T-cell (primary cell): ENCODE results near the gene SMC5. TPM values are rescaled to one million over a fixed set of nuclear protein-coding genes. Genes with fewer than 3 reads are reported as not detected.

ENCODE experiments used
- ATAC-seq, 4 experiments: fragments of 200-7000 bp in 3 of 4; fragments of 150-1000 bp in 1 of 4; cut with Tn5 transposase; replicated peaks in 1 of 4; 1 replicate in 3 of 4; 2 replicates in 1 of 4; pipeline ENCODE4 v1.10.0; 2021; ENCODE audit warnings: moderate library complexity in 3 of 4, mild to moderate bottlenecking in 2 of 4, moderate number of reproducible peaks in 1 of 4
- CTCF ChIA-PET, 2 donors: fragments of 300-600 bp; sonication (Branson Sonifier 250); formaldehyde crosslinking; loops; one replicate each; lab custom pipeline; 2022; ENCODE audit warnings: antibody characterized with exemption in 2 of 2; lab: Charles Lee
- POLR2A ChIA-PET, 2 donors: fragments of 300-600 bp; sonication (Branson Sonifier 250); formaldehyde crosslinking; loops; one replicate each; lab custom pipeline; 2022; ENCODE audit warnings: antibody characterized with exemption in 2 of 2; lab: Charles Lee
- DNase-seq, 35 experiments: peaks; one replicate each; pipeline versions ENCODE4 v3.0.0 to v3.0.0-alpha.2; 2013 to 2023
- H3K27ac ChIP-seq: one replicate; pipeline ENCODE4 v1.5.1; 2013; ENCODE audit warnings: low read length
- H3K27me3 ChIP-seq, 2 experiments: replicated peaks in 1 of 2; 1 replicate in 1 of 2; 2 replicates in 1 of 2; pipeline versions ENCODE4 v1.6.1 to v1.7.0; 2013; ENCODE audit warnings: low read length in 1 of 2, mixed read lengths in 1 of 2; ENCODE audit not compliant: control insufficient read depth in 2 of 2, insufficient read depth in 2 of 2; ENCODE audit errors: extremely low read depth in 1 of 2
- H3K36me3 ChIP-seq, 2 donors: 1 replicate in 1 of 2; 2 replicates in 1 of 2; pipeline versions ENCODE4 v1.6.1 to v1.7.0; 2013; ENCODE audit warnings: low read length in 1 of 2; ENCODE audit not compliant: control insufficient read depth in 2 of 2, insufficient read depth in 1 of 2; ENCODE audit errors: extremely low read depth in 1 of 2
- H3K4me1 ChIP-seq, 2 experiments: 1 replicate in 1 of 2; 2 replicates in 1 of 2; pipeline versions ENCODE4 v1.6.1 to v1.7.0; 2013; ENCODE audit warnings: low read length in 2 of 2, mixed read lengths in 1 of 2; ENCODE audit not compliant: insufficient read depth in 2 of 2, control insufficient read depth in 1 of 2; ENCODE audit errors: extremely low read depth in 1 of 2
- H3K4me3 ChIP-seq, 2 donors: 1 replicate in 1 of 2; 2 replicates in 1 of 2; pipeline versions ENCODE4 v1.5.1 to v1.7.0; 2013; ENCODE audit warnings: mild to moderate bottlenecking in 2 of 2, low read length in 1 of 2, moderate library complexity in 1 of 2; ENCODE audit not compliant: control insufficient read depth in 1 of 2; ENCODE audit errors: extremely low read depth in 1 of 2
- H3K9me3 ChIP-seq: 2 replicates; pipeline ENCODE4 v1.7.0; 2013
- H3K27ac Mint-ChIP-seq, 2 donors: one replicate each; pipeline ENCODE4 v1.8.0; 2020 to 2021; ENCODE audit warnings: mild to moderate bottlenecking in 2 of 2, mixed read lengths in 2 of 2
- H3K27me3 Mint-ChIP-seq, 2 donors: one replicate each; pipeline ENCODE4 v1.8.0; 2021 to 2022; ENCODE audit warnings: mixed read lengths in 2 of 2
- H3K36me3 Mint-ChIP-seq: one replicate; pipeline ENCODE4 v1.8.0; 2021; ENCODE audit warnings: mixed read lengths
- H3K4me1 Mint-ChIP-seq, 3 donors: one replicate each; pipeline ENCODE4 v1.8.0; 2020 to 2022; ENCODE audit warnings: mixed read lengths in 3 of 3, mild to moderate bottlenecking in 1 of 3
- H3K4me3 Mint-ChIP-seq, 3 donors: one replicate each; pipeline ENCODE4 v1.8.0; 2020 to 2022; ENCODE audit warnings: mild to moderate bottlenecking in 3 of 3, mixed read lengths in 3 of 3, moderate library complexity in 3 of 3
- H3K9me3 Mint-ChIP-seq, 3 donors: one replicate each; pipeline ENCODE4 v1.8.0; 2020 to 2022; ENCODE audit warnings: mixed read lengths in 3 of 3
- WGBS: methylation state at CpG from one replicate; pipeline ENCODE4 v1.1.5; 2013; ENCODE audit warnings: missing lambda C conversion rate; ENCODE audit not compliant: insufficient coverage; 5-methylcytosine and 5-hydroxymethylcytosine counted together
- total RNA-seq, 35 experiments: library from RNA in 6 of 35; stranded (reverse) in 6 of 35; fragments of 120-200 nt in 1 of 35; gene quantifications; one replicate each; pipeline versions ENCODE4 v1.2.1 to v1.2.4 and lab custom pipeline; 2013 to 2026

Gene SMC5
- total RNA-seq, 5 donors from 2014 or later (not counting 1 experiment from before 2014, with no cell fraction given), result 31.6 to 35.5 (median 34.5) TPM

DNA sequence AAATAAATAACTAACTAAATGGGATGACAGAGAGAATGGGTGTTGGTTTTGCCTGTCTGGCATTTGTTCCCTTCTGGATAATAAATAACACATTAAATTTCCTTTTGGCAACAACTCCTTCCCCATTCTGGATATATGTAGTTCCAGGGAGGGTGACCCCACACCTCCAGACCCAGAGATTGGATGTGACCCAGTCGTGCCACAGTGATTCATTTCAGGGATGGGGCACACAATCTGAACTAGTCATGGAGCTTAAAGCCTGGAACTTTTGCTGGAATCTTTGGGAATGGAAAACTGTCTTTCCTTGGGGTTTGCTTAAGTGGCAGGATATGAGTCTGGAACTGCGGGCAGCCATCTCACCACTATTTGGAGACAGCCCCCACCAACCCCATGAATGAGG lies 144.4 kb downstream of the SMC5 start:
- no peak overlapping the region for H3K27ac ChIP-seq
- ChIA-PET POLR2A (interaction anchor here in 1 of 2 donors (1.1 kb wide), 1 partner anchor 16 kb away, joined by 6 read pairs; no protein-coding TSS in a partner anchor), CTCF (no interaction called here)
- H3K4me1 ChIP-seq, result peaks cover under 1 to 67% of the 10 kb centered on the region in 2 experiments
- H3K4me3 Mint-ChIP-seq, result no peak overlapping the region
- H3K27me3 ChIP-seq, result no peaks in the 10 kb centered on the region
- DNase-seq, result no peak
- H3K9me3 ChIP-seq, result no peaks in the 10 kb centered on the region
- no peak for ATAC-seq
- H3K4me3 ChIP-seq, result no peak overlapping the region
- H3K36me3 Mint-ChIP-seq, result peaks cover 3% of the 10 kb centered on the region
- H3K9me3 Mint-ChIP-seq, result no peaks in the 10 kb centered on the region
- peaks cover 85 to 89% (median 88%) of the 10 kb centered on the region in 3 donors for H3K4me1 Mint-ChIP-seq
- H3K27ac Mint-ChIP-seq, result peak overlapping the region; percentile 69 to 87
- no peaks in the 10 kb centered on the region for H3K27me3 Mint-ChIP-seq
- H3K36me3 ChIP-seq, result no peaks in the 10 kb centered on the region
- no CpG with 5 or more reads among the region's 2 CpGs for whole genome bisulfite sequencing

DNA sequence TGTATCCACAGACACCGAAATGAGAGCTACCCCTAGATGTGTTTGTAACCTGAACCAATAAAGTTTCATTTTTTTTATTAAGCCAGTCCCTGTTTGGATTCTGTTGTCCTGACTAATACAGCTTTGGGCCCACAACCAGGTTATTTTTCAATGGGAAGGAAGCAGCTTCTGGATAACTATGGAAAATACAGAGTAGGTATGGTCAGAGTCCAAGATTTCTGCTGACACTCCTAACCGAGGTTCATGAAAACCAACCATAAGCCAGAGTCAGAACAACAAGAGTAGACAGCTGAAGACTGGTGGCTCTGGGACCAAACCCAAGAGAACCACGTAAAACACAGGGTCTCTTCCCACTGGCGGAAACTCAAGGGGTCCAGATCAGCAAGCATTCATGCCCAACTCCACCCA lies 144.8 kb downstream of the SMC5 start:
- peaks cover 3% of the 10 kb centered on the region for H3K36me3 Mint-ChIP-seq
- 100% methylated on average over 2 of the region's 4 CpGs for whole genome bisulfite sequencing
- Histone ChIP-seq H3K4me1 (peaks cover 0 to 67% of the 10 kb centered on the region in 2 experiments), H3K4me3 (no peak overlapping the region), H3K9me3 (no peaks in the 10 kb centered on the region), H3K27me3 (no peaks in the 10 kb centered on the region), H3K27ac (peak overlapping the region; percentile 14), H3K36me3 (no peaks in the 10 kb centered on the region)
- peak overlapping the region; percentile 69 to 87 for H3K27ac Mint-ChIP-seq
- no peak for DNase-seq
- H3K27me3 Mint-ChIP-seq, result no peaks in the 10 kb centered on the region
- ChIA-PET POLR2A (interaction anchor here in 1 of 2 donors (0.7 to 1.1 kb wide), 2 partner anchors 7 to 16 kb away, joined by 3 to 6 read pairs; no protein-coding TSS in a partner anchor), CTCF (interaction anchor here in 1 of 2 donors (1.6 kb wide), 1 partner anchor 13 kb away, joined by 3 read pairs; no protein-coding TSS in a partner anchor)
- no peaks in the 10 kb centered on the region for H3K9me3 Mint-ChIP-seq
- ATAC-seq, result no peak
- no peak overlapping the region for H3K4me3 Mint-ChIP-seq
- peaks cover 85 to 92% (median 88%) of the 10 kb centered on the region in 3 donors for H3K4me1 Mint-ChIP-seq

DNA sequence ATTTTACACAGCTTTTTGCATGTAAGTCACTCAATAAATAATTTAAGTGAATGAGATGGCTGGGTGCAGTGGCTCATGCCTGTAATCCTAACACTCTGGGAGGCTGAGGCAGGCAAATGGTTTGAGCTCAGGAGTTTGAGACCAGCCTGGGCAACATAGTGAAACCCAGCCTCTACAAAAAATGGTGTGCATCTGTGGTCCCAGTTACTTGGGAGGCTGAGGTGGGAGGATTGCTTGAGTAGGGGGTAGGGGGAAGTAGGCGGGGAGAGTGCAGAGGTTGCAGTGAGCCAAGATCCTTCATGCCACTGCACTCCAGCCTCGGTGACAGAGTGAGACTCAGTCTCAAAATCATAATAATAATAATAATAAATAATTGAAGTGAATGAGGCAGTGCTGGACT lies 145.5 kb downstream of the SMC5 start:
- H3K9me3 Mint-ChIP-seq, result no peaks in the 10 kb centered on the region
- H3K4me1 ChIP-seq, result peaks cover 0 to 62% of the 10 kb centered on the region in 2 experiments
- H3K4me3 Mint-ChIP-seq, result no peak overlapping the region
- peak overlapping the region; percentile 39 to 87 for H3K27ac Mint-ChIP-seq
- peaks cover 82 to 88% (median 82%) of the 10 kb centered on the region in 3 donors for H3K4me1 Mint-ChIP-seq
- H3K36me3 ChIP-seq, result no peaks in the 10 kb centered on the region
- H3K27me3 ChIP-seq, result no peaks in the 10 kb centered on the region
- no peak overlapping the region for H3K27ac ChIP-seq
- peaks cover 3% of the 10 kb centered on the region for H3K36me3 Mint-ChIP-seq
- WGBS, result no CpG with 5 or more reads among the region's 2 CpGs
- H3K27me3 Mint-ChIP-seq, result no peaks in the 10 kb centered on the region
- H3K9me3 ChIP-seq, result no peaks in the 10 kb centered on the region
- ATAC-seq (no peak), DNase-seq (no peak)
- POLR2A ChIA-PET, result interaction anchor here in 1 of 2 donors (0.7 to 1.1 kb wide), 3 partner anchors 8 to 15 kb away, joined by 3 to 6 read pairs (median 3); no protein-coding TSS in a partner anchor
- H3K4me3 ChIP-seq, result no peak overlapping the region
- CTCF ChIA-PET, result interaction anchor here in 1 of 2 donors (1.6 kb wide), 1 partner anchor 13 kb away, joined by 3 read pairs; no protein-coding TSS in a partner anchor

Other genes with a start within 250 kb of the SMC5 start
- under 1 TPM in 3 of 5 donors, not detected in 2; 0.09 to 0.19 (median 0.12) TPM for gene MAMDC2, start 215.1 kb upstream of the SMC5 start, total RNA-seq
- gene KLF9, start 155.7 kb downstream of the SMC5 start, total RNA-seq, result 10 to 100 TPM; 21.7 to 91.7 (median 23.6) TPM